Fibroblast of skin of left biceps (primary cell): ENCODE results near the gene PLCD1.
"Not testable (repeated sequence)": the region's sequence is repeated elsewhere in the genome, so short reads cannot be mapped to it uniquely, and the experiment has no call there.

Experiments used
- DNase-seq, 2 experiments: peaks; one replicate each; pipeline ENCODE4 v3.0.0-alpha.2; 2013; ENCODE audit warnings: low read depth in 2 of 2

Gene PLCD1

GRCh38 chr3:38036906-38037305, 7.5 kb upstream of the PLCD1 start:
- DNase-seq = no peak

DNA sequence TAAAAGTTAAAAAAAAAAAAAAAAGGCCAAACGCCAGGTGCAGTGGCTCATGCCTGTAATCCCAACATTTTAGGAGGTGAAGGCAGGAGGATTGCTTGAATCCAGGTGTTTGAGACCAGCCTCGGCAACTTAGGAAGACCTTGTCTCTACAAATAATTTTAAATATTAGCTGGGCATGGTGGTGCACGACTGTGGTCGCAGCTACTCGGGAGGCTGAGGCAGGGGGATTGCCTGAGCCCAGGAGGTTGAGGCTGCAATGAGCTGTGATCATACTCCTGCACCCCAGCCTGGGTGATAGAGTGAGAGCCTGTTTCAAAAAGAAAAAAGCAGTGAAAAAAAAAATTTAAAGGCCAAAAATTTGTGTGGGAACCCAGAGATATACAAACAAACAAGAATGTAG, 6.8 kb upstream of the PLCD1 start:
- DNase-seq = no peak

DNA sequence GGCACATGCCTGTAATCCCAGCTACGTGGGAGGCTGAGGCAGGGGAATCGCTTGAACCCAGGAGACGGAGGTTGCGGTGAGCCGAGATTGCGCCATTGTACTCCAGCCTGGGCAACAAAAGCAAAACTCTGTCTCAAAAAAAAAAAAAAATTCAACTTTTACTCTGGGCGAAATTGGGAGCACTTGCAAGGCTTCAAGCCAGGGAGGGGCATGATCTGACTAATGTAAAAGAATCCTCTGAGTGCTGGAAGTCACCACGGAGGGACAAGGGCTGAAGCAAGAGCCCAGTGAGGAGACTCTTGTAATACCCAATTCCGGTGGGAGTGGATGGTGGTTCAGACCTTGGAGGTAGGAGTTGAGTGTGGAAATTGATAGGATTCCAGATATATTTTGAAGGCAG, 4.9 kb upstream of the PLCD1 start:
- not testable (repeated sequence) for DNase-seq

DNA sequence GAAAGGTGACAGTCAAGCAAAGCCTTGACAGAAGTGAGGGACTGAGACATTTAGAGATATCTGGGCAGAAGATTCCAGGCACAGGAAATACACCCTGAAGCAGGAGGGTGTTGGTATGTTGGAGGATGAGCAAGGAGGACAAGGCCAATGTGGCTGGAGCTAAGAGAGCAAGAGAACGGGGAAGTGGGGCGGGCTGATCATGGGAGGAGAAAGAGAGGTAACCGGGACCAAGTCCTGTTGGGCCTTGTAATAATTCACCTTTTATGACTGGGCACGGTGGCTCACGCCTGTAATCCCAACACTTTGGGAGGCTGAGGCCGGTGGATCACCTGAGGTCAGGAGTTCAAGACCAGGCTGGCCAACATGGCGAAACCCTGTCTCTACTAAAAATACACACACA, 4.1 kb upstream of the PLCD1 start:
- DNase-seq = not testable (repeated sequence)

- no peak for DNase-seq
These were observed 3.0 kb upstream of the PLCD1 start for GRCh38 chr3:38032328-38032865.

DNA sequence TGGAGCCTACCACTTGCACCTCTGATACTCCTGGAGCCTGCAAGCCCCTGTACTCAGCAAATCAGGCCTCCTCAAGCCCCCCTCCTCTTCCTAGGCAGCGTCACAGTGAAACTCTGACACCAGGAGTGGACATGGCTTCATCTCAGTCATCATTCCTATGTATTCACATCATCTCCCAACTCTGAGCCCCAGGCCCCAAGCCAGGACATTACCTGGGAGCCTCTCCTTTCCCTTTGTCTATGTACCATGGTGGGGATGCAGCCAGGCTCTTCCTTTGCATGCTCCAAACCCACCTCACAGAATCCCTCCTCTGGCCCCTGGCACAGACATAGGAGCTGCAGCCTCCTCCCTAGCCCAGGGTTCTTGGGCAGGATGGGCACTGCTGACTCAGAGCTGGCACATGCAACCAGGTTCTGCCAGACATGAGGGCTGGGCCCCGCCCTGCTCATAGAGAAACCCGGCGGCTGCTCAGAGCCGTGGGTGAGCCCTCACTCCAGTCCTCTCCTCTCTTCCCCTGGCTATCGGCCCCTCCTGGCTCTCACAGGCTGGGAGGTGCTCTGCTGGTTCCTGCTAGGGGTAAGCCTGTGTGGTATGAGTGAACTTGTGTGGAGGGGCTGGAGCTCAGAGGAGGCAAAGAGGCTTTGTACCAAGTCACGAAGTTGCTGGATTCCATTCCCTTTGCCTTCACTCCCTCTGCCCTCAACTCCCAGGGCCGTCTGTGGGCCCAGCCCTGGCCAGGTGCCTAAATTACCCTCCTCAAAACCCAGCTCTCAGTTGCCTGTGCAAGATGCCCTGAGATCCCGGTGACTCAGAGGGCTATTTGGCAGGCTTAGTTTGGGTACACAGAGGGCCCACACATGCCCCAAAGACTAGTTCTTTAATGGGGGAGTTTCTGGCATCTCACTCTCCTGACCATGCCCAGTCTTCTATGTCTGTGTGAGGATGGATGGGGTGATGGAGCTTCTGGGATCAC, 1.9 kb upstream of the PLCD1 start:
- DNase-seq = no peak

- no peak for DNase-seq
These were observed 932 bp upstream of the PLCD1 start for GRCh38 chr3:38030126-38031021.

DNA sequence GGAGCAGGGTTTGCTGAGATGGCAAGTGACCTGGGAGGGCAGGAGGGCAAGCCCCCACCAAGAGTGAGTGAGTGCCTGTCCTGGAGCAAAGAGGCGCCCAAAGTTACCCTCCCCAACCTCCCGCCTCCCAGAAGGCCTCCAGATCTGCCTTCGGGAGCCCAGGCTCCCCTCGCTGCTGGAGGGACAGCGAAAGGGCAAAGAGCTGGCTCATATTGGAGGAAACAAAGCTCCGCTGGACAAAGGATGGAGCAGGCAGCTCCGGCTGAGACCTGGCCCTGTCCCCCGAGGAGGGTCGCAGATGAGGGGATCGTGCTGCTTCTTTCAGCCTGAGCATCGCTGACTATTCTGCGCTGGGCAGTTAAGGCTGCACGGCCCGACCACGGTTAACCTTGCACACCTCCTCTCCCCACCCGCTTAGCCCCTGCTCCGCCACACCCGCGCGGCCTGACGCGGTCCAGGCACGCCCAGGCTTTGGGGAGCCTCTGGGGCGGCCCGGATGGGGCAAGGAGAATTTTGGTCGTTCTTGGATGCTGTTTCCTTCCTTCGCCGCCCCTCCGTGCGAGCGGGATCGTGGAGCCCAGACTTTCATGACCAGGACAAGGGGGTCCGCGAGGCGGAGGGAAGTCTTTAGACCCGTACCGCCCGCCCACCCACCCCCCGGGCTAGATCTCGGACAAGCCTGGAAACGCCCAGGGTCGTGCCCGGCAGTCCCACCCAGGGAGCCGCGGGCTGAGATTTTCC, 651 bp downstream of the PLCD1 start:
- no peak for DNase-seq

DNA sequence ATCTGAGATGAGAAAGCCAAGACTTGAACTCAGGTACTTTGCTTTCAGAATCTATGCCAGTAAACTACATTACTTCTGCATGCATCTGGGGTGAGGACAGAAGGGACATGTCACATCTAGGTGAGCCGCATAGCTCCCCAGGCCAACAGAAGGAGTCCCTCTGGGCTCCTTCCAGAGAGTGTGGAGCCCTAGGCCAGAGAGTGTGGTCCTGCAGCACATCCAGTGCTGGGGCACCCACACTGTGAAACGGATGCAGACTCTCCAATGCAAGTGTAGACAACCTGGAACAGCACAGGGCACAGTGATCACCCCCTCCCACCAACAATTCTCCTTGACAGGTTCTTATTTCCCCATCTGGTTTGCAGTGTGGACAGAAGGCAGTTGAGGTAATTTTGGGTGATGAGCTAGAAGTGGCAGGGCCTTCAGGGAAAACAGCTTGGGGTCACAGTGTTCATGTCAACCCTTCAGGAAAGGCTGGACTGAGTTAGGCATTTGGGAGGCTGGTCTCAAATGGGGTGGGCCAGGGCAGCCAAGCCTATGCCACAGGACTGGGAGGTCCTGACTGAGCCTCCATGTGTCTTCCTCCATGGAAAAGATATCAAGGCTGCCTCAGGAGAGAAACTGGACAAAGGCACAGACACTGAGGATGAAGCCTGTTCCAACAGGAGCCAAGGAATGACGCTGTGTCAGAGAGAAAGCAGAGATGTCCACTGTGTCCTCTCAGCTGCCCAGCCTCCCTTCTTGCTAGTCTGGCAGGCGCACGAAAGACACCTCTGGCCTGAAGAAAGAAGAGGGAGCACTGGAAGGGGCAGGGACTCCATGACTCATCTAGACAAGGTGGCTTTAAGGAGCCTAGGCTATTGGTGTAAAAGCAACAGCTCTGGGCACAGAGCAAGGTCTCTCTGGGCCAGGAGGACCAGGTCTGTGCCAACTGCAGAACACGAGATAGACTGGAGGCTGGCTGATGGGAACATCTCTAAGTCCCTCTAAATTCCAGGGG, 1.7 kb downstream of the PLCD1 start:
- DNase-seq = no peak

GRCh38 chr3:38026856-38027255, 2.6 kb downstream of the PLCD1 start:
- no peak for DNase-seq

DNA sequence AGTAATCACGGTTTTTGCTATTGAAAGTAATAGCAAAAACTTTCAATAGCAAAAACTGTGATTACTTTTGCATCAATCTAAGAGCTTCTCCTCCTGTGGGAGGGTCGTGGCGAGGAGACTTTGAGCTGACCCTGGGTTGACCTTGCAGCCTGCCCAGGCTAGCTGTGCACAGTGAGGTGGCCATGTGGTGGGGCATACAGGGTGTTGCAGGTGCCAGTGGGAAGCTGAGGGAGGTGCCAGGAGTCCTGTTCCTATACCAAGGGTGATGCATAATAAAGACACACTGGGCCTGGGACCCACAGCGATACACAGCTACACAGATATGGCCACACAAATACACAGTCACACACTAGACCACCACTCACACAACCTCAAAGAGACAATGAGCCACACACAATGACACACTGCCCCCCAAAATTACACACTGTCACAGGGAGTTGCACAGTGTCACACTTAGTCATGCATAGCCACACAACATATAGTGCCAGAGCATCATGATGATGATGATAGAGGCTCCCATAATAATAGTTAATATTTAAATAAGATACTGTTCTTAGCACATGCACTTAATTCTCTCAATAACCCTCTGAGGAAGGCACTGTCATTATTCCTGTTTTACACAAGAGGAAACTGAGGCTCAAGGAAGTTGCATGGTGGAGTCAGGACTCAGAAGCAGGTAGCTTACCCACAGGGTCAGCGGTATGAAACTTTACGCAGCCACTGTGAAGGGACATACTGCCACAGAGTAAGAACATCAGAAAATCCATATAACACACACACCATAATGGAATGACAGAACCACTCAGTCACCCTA, 6.3 kb downstream of the PLCD1 start:
- no peak for DNase-seq

DNA sequence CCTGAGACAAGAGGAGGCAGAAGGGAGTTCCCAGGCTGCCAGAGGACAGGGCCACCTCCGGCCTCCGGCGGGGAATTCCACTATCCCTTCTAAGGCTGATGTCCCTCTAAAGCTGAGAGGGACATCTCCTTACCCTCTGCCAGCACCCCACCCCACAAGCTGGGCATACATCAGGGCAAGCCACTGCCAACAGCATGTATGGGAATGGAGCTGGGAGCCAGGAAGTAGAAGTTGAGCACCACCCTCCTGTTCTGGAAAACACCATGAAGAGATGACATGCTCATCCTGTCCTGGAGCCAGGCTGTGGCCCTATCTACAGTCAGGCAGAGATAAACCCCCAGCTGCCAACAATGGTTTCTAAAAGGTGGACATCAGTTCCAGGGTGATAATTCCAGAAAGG, 7.1 kb downstream of the PLCD1 start:
- no peak for DNase-seq

DNA sequence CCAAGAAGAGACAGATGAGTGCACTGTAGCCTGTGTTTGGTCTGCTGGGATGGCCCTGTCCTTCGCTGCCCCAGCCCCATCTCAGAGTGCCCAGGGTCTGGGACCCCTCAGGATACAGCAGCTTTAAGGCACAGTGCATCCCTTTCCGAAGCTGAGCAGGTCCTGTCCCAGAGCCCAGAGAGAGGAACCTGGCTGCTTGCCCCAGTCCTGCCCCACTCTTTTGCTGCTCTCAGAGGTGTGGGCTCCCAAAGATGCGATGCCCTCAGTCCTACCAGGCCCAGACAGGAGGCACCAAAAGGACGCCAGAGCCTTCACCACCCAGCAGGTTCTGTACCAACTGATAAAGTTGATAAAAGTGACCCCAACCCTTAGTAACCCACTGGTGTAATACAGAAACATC, 8.2 kb downstream of the PLCD1 start:
- no peak for DNase-seq

DNA sequence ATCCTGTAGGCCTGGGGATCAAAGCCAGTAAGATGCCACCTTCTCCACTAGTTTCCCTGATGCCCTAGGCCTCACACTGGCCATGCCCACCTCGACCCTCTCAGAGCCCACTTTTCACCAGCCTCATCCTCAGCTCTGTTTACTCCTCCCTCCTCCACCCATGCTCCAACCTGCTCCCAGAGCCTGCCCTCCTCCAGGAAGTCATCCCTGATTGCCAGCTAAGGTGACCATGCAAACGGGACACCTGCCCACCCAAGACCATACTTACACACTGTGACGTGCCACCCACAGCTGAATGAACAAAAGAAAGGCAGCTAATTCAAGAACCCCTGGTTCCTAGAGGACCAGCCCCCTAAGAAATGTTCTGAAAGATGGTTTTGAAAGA, 9.1 kb downstream of the PLCD1 start:
- DNase-seq = no peak

DNA sequence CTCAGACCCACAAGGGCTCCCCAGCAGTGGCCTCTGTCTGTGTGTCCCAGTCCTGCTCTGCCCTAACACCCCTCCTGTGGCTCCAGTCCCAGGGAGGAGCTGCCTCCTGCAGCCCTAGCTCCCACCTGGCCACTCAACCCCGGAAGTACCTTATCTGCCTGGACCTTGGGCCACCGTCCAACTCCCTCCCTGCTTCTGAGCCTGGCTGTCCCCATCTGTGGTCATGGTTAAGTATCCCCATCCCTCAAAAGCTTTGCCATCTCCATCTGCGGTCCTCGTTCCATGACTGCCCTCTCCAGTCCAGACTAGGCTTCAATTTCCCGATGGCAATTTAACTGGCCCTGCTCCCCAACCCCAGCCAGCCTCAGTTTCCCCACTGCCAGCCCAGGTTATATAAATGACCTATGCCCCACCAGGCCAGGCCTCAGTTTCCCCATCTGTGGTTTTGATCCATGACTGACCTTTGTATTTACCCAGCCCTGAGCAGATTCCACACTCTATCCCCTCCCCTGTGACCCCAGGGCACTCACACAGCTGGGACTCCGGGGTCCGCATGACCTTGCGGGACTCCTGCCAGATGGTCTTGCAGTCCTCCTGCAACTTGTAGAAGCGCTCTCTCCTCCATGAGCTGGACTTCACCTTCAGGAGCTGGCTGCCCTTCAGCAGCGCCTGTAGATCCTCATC, 9.6 kb downstream of the PLCD1 start:
- DNase-seq = no peak

- DNase-seq = no peak
These were observed 10.9 kb downstream of the PLCD1 start for GRCh38 chr3:38018296-38019266.

DNA sequence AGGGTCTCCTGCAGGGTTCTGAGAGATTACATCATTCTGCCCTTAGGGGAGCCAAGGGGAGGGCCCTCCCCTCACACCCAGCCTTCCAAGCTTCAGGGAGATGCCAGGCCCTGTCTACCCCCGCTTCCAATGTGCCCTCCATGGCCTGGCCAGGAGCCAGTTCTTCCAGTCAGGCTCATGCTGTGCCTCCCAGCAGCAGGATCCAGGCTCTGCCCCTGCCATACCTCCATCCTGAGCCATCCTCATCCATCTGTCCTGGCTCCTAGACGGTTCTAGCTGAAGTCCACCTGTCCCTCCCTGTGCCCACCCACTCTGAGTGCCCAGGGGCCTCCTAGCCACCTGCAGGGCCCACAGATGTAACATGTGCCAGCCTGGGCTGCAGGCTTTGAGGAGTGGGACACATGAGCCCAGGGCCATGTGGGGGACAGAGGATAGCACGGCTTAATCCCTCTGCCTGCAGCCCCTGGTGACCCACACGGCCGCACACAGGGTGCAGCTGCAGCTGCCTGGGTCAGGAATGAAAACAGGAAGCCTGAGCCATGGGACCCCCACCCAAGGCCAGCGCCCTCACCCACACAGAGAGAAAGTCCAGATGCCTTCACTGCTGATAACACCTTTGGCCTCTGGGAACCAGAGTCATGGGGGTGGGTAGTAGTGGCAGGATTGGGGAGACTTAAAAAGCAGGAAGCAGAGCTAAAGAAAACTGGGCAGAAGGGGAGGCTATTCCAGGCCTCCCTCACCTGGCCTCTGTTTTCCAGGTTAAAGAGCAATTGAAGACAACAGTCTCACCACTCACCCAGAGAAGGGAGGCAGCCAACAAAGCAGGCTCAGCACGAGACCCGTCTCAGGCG, 11.8 kb downstream of the PLCD1 start:
- DNase-seq = no peak
